ENCODE measurements around the gene SUFU.

- TF ChIP-seq POLR2A (IDR thresholded peaks at IDR 0.05; ENCODE audit: low read depth, low read length) (no peak), POLR2AphosphoS5 (IDR thresholded peaks at IDR 0.05; ENCODE audit: low read depth, low read length) (no peak)
Observed at GRCh38 chr10:102620591-102621442, 117.0 kb downstream of the SUFU start.
